CD4-positive, alpha-beta T cell (primary cell): Measurements from ENCODE around the gene GPRIN1. TPM values are rescaled to one million over a fixed set of nuclear protein-coding genes. Genes with fewer than 3 reads are reported as not detected.

Experiments
- ATAC-seq: fragments of 200-7000 bp; cut with Tn5 transposase; one replicate; pipeline ENCODE4 v1.10.0; 2022; ENCODE audit warnings: mild to moderate bottlenecking; ENCODE audit not compliant: poor library complexity
- CTCF ChIA-PET: fragments of 350-600 bp; sonication (Branson Sonifier 250); formaldehyde crosslinking; loops from one replicate; lab custom pipeline; 2021; ENCODE audit warnings: antibody characterized with exemption, inconsistent platforms; lab: Charles Lee
- POLR2A ChIA-PET: fragments of 350-600 bp; sonication (Branson Sonifier 250); formaldehyde crosslinking; loops from one replicate; lab custom pipeline; 2021; ENCODE audit warnings: antibody characterized with exemption, inconsistent platforms; lab: Charles Lee
- DNase-seq, 14 experiments: peaks; one replicate each; pipeline ENCODE4 v3.0.0-alpha.2; 2013 to 2020; ENCODE audit warnings: mixed read lengths in 2 of 14
- H3K27ac ChIP-seq, 2 donors: one replicate each; pipeline versions ENCODE4 v1.5.1 to v1.7.0; 2013; ENCODE audit warnings: low read length in 2 of 2, low read depth in 1 of 2, mild to moderate bottlenecking in 1 of 2
- H3K27me3 ChIP-seq, 2 experiments: 1 replicate in 1 of 2; 2 replicates in 1 of 2; pipeline versions ENCODE4 v1.6.1 to v1.7.0; 2013; ENCODE audit warnings: low read length in 2 of 2, control low read depth in 1 of 2, mild to moderate bottlenecking in 1 of 2, moderate library complexity in 1 of 2; ENCODE audit not compliant: insufficient read depth in 2 of 2, control insufficient read depth in 1 of 2
- H3K36me3 ChIP-seq: one replicate; pipeline ENCODE4 v1.6.1; 2013; ENCODE audit warnings: low read length, control low read depth; ENCODE audit not compliant: insufficient read depth
- H3K4me1 ChIP-seq: one replicate; pipeline ENCODE4 v1.6.1; 2013; ENCODE audit warnings: low read length, control low read depth; ENCODE audit not compliant: insufficient read depth
- H3K4me3 ChIP-seq: one replicate; pipeline ENCODE4 v1.5.1; 2013; ENCODE audit warnings: mild to moderate bottlenecking, low read length, moderate library complexity
- H3K9me3 ChIP-seq, 2 experiments: 1 replicate in 1 of 2; 2 replicates in 1 of 2; pipeline versions ENCODE4 v1.6.1 to v1.7.0; 2013; ENCODE audit warnings: low read length in 2 of 2, mild to moderate bottlenecking in 2 of 2, control low read depth in 1 of 2, moderate library complexity in 1 of 2; ENCODE audit not compliant: control insufficient read depth in 1 of 2, insufficient read depth in 1 of 2
- H3K27ac Mint-ChIP-seq: one replicate; pipeline ENCODE4 v1.8.0; 2020; ENCODE audit warnings: mixed read lengths
- H3K27me3 Mint-ChIP-seq: one replicate; pipeline ENCODE4 v1.8.0; 2021; ENCODE audit warnings: mixed read lengths
- H3K36me3 Mint-ChIP-seq: one replicate; pipeline ENCODE4 v1.8.0; 2021; ENCODE audit warnings: low read depth, mixed read lengths
- H3K4me1 Mint-ChIP-seq: one replicate; pipeline ENCODE4 v1.8.0; 2021; ENCODE audit warnings: low read depth, mixed read lengths
- H3K4me3 Mint-ChIP-seq: one replicate; pipeline ENCODE4 v1.8.0; 2020; ENCODE audit warnings: mild to moderate bottlenecking, mixed read lengths
- H3K9me3 Mint-ChIP-seq: one replicate; pipeline ENCODE4 v1.8.0; 2020; ENCODE audit warnings: mixed read lengths
- CTCF ChIP-seq: fragments of 200-600 bp; IDR thresholded peaks from one replicate; pipeline ENCODE4 v1.8.0; 2022; ENCODE audit warnings: antibody characterized with exemption, mild to moderate bottlenecking
- intact Hi-C, 2 experiments: fragments of 100-400 bp; cut with DNase I in 1 of 2; cut with micrococcal nuclease in 1 of 2; formaldehyde crosslinking; loops; one replicate each; pipeline versions ENCODE4 v1.15.1 to v1.9.0; 2023 to 2025; cut with DNase I, micrococcal nuclease
- total RNA-seq, 174 experiments: library from RNA in 2 of 174; stranded (reverse) in 2 of 174; gene quantifications; one replicate each; pipeline ENCODE4 v1.2.3 and lab custom pipeline; 2021 to 2026

GPRIN1 gene
- total RNA-seq, 2 experiments from 2014 or later = 0.22 to 0.36 TPM

GRCh38 chr5:176587398-176587797 is 22.6 kb downstream of the GPRIN1 start:
- Mint-ChIP-seq H3K27me3 (no peaks in the 10 kb centered on the region), H3K9me3 (peaks cover 5% of the 10 kb centered on the region)

GRCh38 chr5:176583076-176583475 is 26.9 kb downstream of the GPRIN1 start:
- Histone ChIP-seq H3K4me1 (peaks cover 5% of the 10 kb centered on the region), H3K36me3 (no peaks in the 10 kb centered on the region), H3K9me3 (peaks cover 15 to 35% of the 10 kb centered on the region in 2 experiments), H3K27me3 (no peaks in the 10 kb centered on the region), H3K4me3 (no peak overlapping the region), H3K27ac (no peak overlapping the region)
- CTCF ChIA-PET = interaction anchor here (0.5 kb wide), 1 partner anchor 31 kb away, joined by 3 read pairs; no protein-coding TSS in a partner anchor
- POLR2A ChIA-PET = interaction anchor here (0.6 kb wide), 1 partner anchor 46 kb away, joined by 3 read pairs; no protein-coding TSS in a partner anchor
- H3K4me3 Mint-ChIP-seq = no peak overlapping the region
- H3K27ac Mint-ChIP-seq = no peak overlapping the region
- no peak for TF ChIP-seq CTCF
- peaks cover 5% of the 10 kb centered on the region for H3K9me3 Mint-ChIP-seq
- no peak for DNase-seq
- H3K4me1 Mint-ChIP-seq = no peaks in the 10 kb centered on the region
- no peak for ATAC-seq
- intact Hi-C loops = no loop called here
- H3K27me3 Mint-ChIP-seq = no peaks in the 10 kb centered on the region
- no peaks in the 10 kb centered on the region for H3K36me3 Mint-ChIP-seq

More at GRCh38 chr5:176587398-176587797, 22.6 kb downstream of the GPRIN1 start:
- no peak for DNase-seq
- H3K9me3 ChIP-seq = peaks cover 15 to 42% of the 10 kb centered on the region in 2 experiments
- ChIA-PET CTCF (no interaction called here), POLR2A (no interaction called here)
- Mint-ChIP-seq H3K4me1 (no peaks in the 10 kb centered on the region), H3K4me3 (no peak overlapping the region), H3K36me3 (no peaks in the 10 kb centered on the region), H3K27ac (no peak overlapping the region)
- H3K4me1 ChIP-seq = no peaks in the 10 kb centered on the region
- ATAC-seq = no peak
- H3K27ac ChIP-seq = no peak overlapping the region
- H3K4me3 ChIP-seq = no peak overlapping the region
- H3K27me3 ChIP-seq = no peaks in the 10 kb centered on the region
- intact Hi-C loops = no loop called here
- H3K36me3 ChIP-seq = no peaks in the 10 kb centered on the region
- TF ChIP-seq CTCF = no peak

GRCh38 chr5:176581361-176581760 is 28.6 kb downstream of the GPRIN1 start:
- Mint-ChIP-seq H3K27ac (no peak overlapping the region), H3K9me3 (peaks cover 5% of the 10 kb centered on the region), H3K27me3 (no peaks in the 10 kb centered on the region), H3K36me3 (no peaks in the 10 kb centered on the region), H3K4me3 (no peak overlapping the region), H3K4me1 (no peaks in the 10 kb centered on the region)
- Histone ChIP-seq H3K36me3 (no peaks in the 10 kb centered on the region), H3K4me1 (peaks cover 5% of the 10 kb centered on the region), H3K4me3 (no peak overlapping the region), H3K27ac (no peak overlapping the region), H3K27me3 (no peaks in the 10 kb centered on the region), H3K9me3 (peaks cover 15 to 31% of the 10 kb centered on the region in 2 experiments)
- intact Hi-C loops = no loop called here
- DNase-seq (no peak), ATAC-seq (no peak)
- ChIA-PET CTCF (no interaction called here), POLR2A (no interaction called here)
- no peak for TF ChIP-seq CTCF
